CD4-positive, alpha-beta T cell (primary cell): ENCODE measurements around the gene RBM38. TPM values are rescaled to one million over a fixed set of nuclear protein-coding genes. Genes with fewer than 3 reads are reported as not detected.

Source experiments
- ATAC-seq: fragments of 200-7000 bp; cut with Tn5 transposase; one replicate; pipeline ENCODE4 v1.10.0; 2022; ENCODE audit warnings: mild to moderate bottlenecking; ENCODE audit not compliant: poor library complexity
- CTCF ChIA-PET: fragments of 350-600 bp; sonication (Branson Sonifier 250); formaldehyde crosslinking; loops from one replicate; lab custom pipeline; 2021; ENCODE audit warnings: antibody characterized with exemption, inconsistent platforms; lab: Charles Lee
- POLR2A ChIA-PET: fragments of 350-600 bp; sonication (Branson Sonifier 250); formaldehyde crosslinking; loops from one replicate; lab custom pipeline; 2021; ENCODE audit warnings: antibody characterized with exemption, inconsistent platforms; lab: Charles Lee
- DNase-seq, 14 experiments: peaks; one replicate each; pipeline ENCODE4 v3.0.0-alpha.2; 2013 to 2020; ENCODE audit warnings: mixed read lengths in 2 of 14
- H3K27ac ChIP-seq, 2 donors: one replicate each; pipeline versions ENCODE4 v1.5.1 to v1.7.0; 2013; ENCODE audit warnings: low read length in 2 of 2, low read depth in 1 of 2, mild to moderate bottlenecking in 1 of 2
- H3K27me3 ChIP-seq, 2 experiments: 1 replicate in 1 of 2; 2 replicates in 1 of 2; pipeline versions ENCODE4 v1.6.1 to v1.7.0; 2013; ENCODE audit warnings: low read length in 2 of 2, control low read depth in 1 of 2, mild to moderate bottlenecking in 1 of 2, moderate library complexity in 1 of 2; ENCODE audit not compliant: insufficient read depth in 2 of 2, control insufficient read depth in 1 of 2
- H3K36me3 ChIP-seq: one replicate; pipeline ENCODE4 v1.6.1; 2013; ENCODE audit warnings: low read length, control low read depth; ENCODE audit not compliant: insufficient read depth
- H3K4me1 ChIP-seq: one replicate; pipeline ENCODE4 v1.6.1; 2013; ENCODE audit warnings: low read length, control low read depth; ENCODE audit not compliant: insufficient read depth
- H3K4me3 ChIP-seq: one replicate; pipeline ENCODE4 v1.5.1; 2013; ENCODE audit warnings: mild to moderate bottlenecking, low read length, moderate library complexity
- H3K9me3 ChIP-seq, 2 experiments: 1 replicate in 1 of 2; 2 replicates in 1 of 2; pipeline versions ENCODE4 v1.6.1 to v1.7.0; 2013; ENCODE audit warnings: low read length in 2 of 2, mild to moderate bottlenecking in 2 of 2, control low read depth in 1 of 2, moderate library complexity in 1 of 2; ENCODE audit not compliant: control insufficient read depth in 1 of 2, insufficient read depth in 1 of 2
- H3K27ac Mint-ChIP-seq: one replicate; pipeline ENCODE4 v1.8.0; 2020; ENCODE audit warnings: mixed read lengths
- H3K27me3 Mint-ChIP-seq: one replicate; pipeline ENCODE4 v1.8.0; 2021; ENCODE audit warnings: mixed read lengths
- H3K36me3 Mint-ChIP-seq: one replicate; pipeline ENCODE4 v1.8.0; 2021; ENCODE audit warnings: low read depth, mixed read lengths
- H3K4me1 Mint-ChIP-seq: one replicate; pipeline ENCODE4 v1.8.0; 2021; ENCODE audit warnings: low read depth, mixed read lengths
- H3K4me3 Mint-ChIP-seq: one replicate; pipeline ENCODE4 v1.8.0; 2020; ENCODE audit warnings: mild to moderate bottlenecking, mixed read lengths
- H3K9me3 Mint-ChIP-seq: one replicate; pipeline ENCODE4 v1.8.0; 2020; ENCODE audit warnings: mixed read lengths
- intact Hi-C, 2 experiments: fragments of 100-400 bp; cut with DNase I in 1 of 2; cut with micrococcal nuclease in 1 of 2; formaldehyde crosslinking; loops; one replicate each; pipeline versions ENCODE4 v1.15.1 to v1.9.0; 2023 to 2025; cut with DNase I, micrococcal nuclease
- total RNA-seq, 174 experiments: library from RNA in 2 of 174; stranded (reverse) in 2 of 174; gene quantifications; one replicate each; pipeline ENCODE4 v1.2.3 and lab custom pipeline; 2021 to 2026
- TF ChIP-seq, protein P1 (sequence below): fragments of 200-600 bp; IDR thresholded peaks from one replicate; pipeline ENCODE4 v1.8.0; 2022; ENCODE audit warnings: antibody characterized with exemption, mild to moderate bottlenecking

The RBM38 gene
- total RNA-seq, 2 experiments from 2014 or later, result 604 to 645 TPM

DNA sequence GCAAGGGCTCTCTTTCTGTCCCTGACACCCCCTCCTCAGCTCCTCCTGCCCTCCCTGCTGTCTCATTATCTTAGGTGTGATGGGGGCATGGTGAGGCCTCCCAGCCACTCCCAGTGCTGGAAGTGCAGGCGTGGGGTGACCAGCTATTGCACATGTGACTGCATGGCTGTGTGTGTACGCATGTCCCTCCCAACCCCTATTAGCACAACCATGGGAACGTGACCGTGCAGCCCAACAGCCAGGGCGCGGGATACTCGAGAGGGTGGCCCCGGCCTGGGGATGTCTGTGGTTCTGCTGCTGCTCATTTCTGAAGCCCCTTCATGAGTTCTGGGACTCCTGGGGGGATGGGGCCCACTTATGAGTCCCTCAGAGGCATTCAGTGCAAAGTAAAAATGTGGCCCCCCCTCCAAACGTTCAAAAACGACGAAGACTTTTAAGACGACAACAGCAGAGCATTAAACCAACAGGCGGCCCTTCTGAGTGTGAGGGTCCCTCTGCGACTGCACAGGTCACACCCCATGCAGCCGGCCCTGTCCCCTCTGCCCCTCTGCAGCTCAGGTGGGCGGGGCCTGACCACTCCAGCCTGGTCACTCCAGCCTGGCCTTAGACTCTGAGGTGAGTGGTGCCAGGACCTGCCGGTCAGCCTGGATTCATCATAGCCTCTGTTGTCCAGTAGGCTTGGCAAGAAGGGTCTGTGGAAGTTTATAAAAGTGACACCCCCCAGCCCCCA, 51.1 kb downstream of the RBM38 start:
- H3K36me3 ChIP-seq, result no peaks in the 10 kb centered on the region
- H3K4me3 ChIP-seq, result no peak overlapping the region
- Mint-ChIP-seq H3K27ac (no peak overlapping the region), H3K36me3 (no peaks in the 10 kb centered on the region), H3K9me3 (no peaks in the 10 kb centered on the region), H3K4me3 (no peak overlapping the region), H3K4me1 (peaks cover 5% of the 10 kb centered on the region), H3K27me3 (no peaks in the 10 kb centered on the region)
- no peak overlapping the region for H3K27ac ChIP-seq
- intact Hi-C loops, result no loop called here
- H3K9me3 ChIP-seq, result peaks cover 0 to 6% of the 10 kb centered on the region in 2 experiments
- DNase-seq (no peak), ATAC-seq (no peak)
- H3K27me3 ChIP-seq, result no peaks in the 10 kb centered on the region
- peaks cover 7% of the 10 kb centered on the region for H3K4me1 ChIP-seq
- TF ChIP-seq, protein P1, sequence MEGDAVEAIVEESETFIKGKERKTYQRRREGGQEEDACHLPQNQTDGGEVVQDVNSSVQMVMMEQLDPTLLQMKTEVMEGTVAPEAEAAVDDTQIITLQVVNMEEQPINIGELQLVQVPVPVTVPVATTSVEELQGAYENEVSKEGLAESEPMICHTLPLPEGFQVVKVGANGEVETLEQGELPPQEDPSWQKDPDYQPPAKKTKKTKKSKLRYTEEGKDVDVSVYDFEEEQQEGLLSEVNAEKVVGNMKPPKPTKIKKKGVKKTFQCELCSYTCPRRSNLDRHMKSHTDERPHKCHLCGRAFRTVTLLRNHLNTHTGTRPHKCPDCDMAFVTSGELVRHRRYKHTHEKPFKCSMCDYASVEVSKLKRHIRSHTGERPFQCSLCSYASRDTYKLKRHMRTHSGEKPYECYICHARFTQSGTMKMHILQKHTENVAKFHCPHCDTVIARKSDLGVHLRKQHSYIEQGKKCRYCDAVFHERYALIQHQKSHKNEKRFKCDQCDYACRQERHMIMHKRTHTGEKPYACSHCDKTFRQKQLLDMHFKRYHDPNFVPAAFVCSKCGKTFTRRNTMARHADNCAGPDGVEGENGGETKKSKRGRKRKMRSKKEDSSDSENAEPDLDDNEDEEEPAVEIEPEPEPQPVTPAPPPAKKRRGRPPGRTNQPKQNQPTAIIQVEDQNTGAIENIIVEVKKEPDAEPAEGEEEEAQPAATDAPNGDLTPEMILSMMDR, result no peak
- ChIA-PET POLR2A (interaction anchor here (0.6 kb wide), 1 partner anchor 1959 kb away, joined by 3 read pairs; no protein-coding TSS in a partner anchor), CTCF (no interaction called here)

DNA sequence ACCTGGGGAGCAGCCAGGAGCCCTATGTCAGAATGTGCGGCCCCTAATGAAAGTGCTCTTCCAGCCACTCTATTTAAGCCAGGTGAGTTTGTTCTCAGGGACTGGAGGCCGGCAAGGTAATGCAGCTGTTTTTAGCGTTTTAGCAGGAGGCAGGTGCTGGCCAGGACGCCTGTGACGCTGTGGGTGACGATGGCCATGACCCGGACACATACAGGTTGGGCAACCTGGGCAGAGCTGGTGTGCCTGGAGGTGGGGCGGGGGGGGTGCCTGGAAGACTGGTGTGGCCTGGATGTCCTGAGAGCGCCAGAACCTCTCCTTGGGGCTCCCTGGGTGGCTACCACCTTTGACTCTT, 51.7 kb downstream of the RBM38 start:
- Mint-ChIP-seq H3K9me3 (no peaks in the 10 kb centered on the region), H3K36me3 (no peaks in the 10 kb centered on the region), H3K27me3 (no peaks in the 10 kb centered on the region), H3K4me1 (peaks cover 5% of the 10 kb centered on the region), H3K4me3 (no peak overlapping the region), H3K27ac (no peak overlapping the region)
- TF ChIP-seq, protein P1, result no peak
- H3K27me3 ChIP-seq, result no peaks in the 10 kb centered on the region
- no peak overlapping the region for H3K27ac ChIP-seq
- no peak for DNase-seq
- ChIA-PET POLR2A (interaction anchor here (0.6 kb wide), 1 partner anchor 1959 kb away, joined by 3 read pairs; no protein-coding TSS in a partner anchor), CTCF (no interaction called here)
- peaks cover 7% of the 10 kb centered on the region for H3K4me1 ChIP-seq
- no peak for ATAC-seq
- no peak overlapping the region for H3K4me3 ChIP-seq
- H3K36me3 ChIP-seq, result no peaks in the 10 kb centered on the region
- peaks cover 0 to under 1% of the 10 kb centered on the region in 2 experiments for H3K9me3 ChIP-seq
- intact Hi-C loops, result no loop called here

DNA sequence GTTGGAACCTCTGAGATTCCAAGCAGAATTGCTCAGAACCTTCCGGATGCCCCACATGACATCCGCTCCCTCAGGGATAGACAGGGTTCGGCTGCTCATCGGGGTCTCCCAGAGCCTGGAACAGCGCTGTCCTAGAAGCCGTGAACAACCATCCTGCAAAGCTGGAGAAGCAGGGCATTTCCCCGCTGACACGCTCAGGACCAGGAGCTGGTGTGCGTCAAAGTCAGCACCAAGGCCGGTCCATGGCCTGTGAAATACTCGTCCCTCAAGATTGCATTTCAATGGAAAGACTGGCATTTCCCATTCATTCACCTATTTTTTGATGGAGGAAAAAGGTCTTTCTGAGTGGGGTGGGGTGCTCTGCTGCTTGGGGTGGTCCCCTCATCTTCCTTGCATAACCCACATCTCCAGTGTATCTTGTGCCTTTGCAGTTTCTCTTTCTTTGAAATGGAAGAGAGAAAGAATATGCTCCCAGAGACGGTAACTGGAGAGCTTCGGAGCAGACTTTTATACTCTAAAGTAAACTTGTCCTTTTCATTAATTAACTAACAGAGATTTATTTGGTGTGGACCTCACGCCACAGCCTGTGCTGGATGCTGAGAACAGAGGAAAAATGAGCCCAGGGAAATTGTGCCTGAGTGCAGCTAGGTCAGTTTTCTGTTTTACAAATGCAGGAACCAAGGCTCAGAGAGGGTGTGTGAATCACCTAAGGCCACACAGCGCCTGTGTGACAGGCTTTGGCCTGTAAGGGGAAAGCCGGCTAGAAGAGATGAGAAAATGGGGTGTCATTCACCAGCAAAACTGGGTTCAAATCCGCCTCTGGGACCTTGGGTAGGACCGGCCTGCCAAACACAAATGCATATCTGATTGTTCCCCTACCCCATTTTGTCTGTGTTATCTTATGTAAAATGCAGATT, 52.4 kb downstream of the RBM38 start:
- Histone ChIP-seq H3K9me3 (no peaks in the 10 kb centered on the region), H3K27me3 (no peaks in the 10 kb centered on the region), H3K4me3 (no peak overlapping the region), H3K36me3 (no peaks in the 10 kb centered on the region), H3K4me1 (peaks cover 7% of the 10 kb centered on the region), H3K27ac (no peak overlapping the region)
- Mint-ChIP-seq H3K9me3 (no peaks in the 10 kb centered on the region), H3K27ac (no peak overlapping the region), H3K4me3 (no peak overlapping the region), H3K4me1 (peaks cover 5% of the 10 kb centered on the region), H3K27me3 (no peaks in the 10 kb centered on the region), H3K36me3 (no peaks in the 10 kb centered on the region)
- POLR2A ChIA-PET, result interaction anchor here (1.9 kb wide), 1 partner anchor 46 kb away, joined by 4 read pairs; no protein-coding TSS in a partner anchor
- DNase-seq, result no peak
- no peak for ATAC-seq
- intact Hi-C loops, result loop anchor here in 1 of 2 experiments (2.0 kb wide), 1 partner anchor 19 kb away; no protein-coding TSS in a partner anchor
- CTCF ChIA-PET, result no interaction called here
- TF ChIP-seq, protein P1, result no peak
